GM21737 (cell line): ENCODE measurements around the gene FBXO10.
"Not testable (repeated sequence)": the region's sequence is repeated elsewhere in the genome, so short reads cannot be mapped to it uniquely, and the experiment has no call there.

Experiments used
- ATAC-seq: cut with Tn5 transposase; IDR thresholded peaks from one replicate; pipeline ENCODE4 v1.9.1; 2021; ENCODE audit warnings: mild to moderate bottlenecking, moderate library complexity; ENCODE audit not compliant: unreplicated experiment

Gene FBXO10, protein sequence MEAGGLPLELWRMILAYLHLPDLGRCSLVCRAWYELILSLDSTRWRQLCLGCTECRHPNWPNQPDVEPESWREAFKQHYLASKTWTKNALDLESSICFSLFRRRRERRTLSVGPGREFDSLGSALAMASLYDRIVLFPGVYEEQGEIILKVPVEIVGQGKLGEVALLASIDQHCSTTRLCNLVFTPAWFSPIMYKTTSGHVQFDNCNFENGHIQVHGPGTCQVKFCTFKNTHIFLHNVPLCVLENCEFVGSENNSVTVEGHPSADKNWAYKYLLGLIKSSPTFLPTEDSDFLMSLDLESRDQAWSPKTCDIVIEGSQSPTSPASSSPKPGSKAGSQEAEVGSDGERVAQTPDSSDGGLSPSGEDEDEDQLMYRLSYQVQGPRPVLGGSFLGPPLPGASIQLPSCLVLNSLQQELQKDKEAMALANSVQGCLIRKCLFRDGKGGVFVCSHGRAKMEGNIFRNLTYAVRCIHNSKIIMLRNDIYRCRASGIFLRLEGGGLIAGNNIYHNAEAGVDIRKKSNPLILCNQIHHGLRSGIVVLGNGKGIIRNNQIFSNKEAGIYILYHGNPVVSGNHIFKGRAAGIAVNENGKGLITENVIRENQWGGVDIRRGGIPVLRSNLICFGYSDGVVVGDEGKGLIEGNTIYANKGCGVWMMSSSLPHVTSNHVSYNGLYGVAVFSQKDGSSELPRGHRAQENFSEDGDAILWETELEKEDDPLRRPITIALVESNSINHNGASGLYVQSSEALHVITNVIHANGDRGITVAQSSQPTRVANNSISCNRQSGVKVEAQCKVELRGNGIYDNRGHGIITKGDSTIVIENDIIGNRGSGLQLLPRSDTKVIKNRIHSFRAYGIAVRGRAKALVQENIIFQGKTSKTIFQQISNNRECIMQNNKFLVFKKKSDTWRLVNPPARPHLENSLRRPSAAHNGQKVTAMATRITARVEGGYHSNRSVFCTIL

DNA sequence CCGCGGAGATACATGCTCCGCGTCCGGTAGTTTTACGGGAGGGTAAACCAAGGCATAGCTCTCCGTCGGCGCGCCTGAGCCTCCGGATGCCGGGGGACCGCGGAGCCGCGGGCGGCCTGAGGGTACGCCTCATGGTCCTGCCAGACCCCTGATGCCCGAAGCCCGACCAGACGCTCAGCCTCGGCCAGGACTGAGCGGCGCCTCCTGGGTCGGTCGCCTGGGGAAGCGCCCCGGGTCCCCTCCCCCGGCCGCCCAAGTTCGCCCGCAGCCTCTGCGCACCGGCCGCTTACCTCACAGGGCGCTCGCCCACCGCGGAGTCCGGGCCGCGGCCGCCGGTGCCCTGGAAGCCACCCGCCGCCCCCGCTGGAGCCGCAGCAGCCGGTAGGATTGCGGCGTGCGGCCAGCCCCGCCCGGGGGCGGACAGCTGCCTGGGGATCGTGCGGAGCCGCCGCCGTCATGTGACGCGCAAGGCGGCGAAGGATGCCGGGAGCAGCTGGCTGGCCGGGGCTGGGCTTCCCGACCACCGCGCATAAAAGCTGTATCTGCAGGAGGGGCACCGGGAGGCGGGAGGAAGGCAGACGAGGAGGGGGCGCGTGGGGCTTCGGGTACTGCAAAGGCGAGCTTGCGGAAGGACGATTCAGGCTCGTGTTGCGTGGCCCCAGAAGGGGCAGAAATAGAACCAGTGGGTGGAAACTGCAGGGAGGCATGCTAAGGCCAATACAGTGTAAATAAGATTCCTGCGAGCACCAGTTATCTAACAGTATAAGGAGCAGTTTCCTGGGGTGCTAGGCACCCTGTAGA lies at the start of gene FBXO10:
Gene FBXO10 (minus strand): TSS at position 460 of the 801 bp plus-strand sequence. CDS start 34,612 bp downstream, outside the sequence.
- peak; percentile 70 for ATAC-seq

GRCh38 chr9:37625758-37626147 lies 49.6 kb upstream of the FBXO10 start:
- ATAC-seq: no peak

GRCh38 chr9:37625036-37625757 lies 49.0 kb upstream of the FBXO10 start:
- ATAC-seq: no peak

- ATAC-seq: no peak
These were observed 47.9 kb upstream of the FBXO10 start for GRCh38 chr9:37624073-37624472.

GRCh38 chr9:37623267-37623666 lies 47.1 kb upstream of the FBXO10 start:
- no peak for ATAC-seq

GRCh38 chr9:37622462-37622861 lies 46.3 kb upstream of the FBXO10 start:
- ATAC-seq: no peak

DNA sequence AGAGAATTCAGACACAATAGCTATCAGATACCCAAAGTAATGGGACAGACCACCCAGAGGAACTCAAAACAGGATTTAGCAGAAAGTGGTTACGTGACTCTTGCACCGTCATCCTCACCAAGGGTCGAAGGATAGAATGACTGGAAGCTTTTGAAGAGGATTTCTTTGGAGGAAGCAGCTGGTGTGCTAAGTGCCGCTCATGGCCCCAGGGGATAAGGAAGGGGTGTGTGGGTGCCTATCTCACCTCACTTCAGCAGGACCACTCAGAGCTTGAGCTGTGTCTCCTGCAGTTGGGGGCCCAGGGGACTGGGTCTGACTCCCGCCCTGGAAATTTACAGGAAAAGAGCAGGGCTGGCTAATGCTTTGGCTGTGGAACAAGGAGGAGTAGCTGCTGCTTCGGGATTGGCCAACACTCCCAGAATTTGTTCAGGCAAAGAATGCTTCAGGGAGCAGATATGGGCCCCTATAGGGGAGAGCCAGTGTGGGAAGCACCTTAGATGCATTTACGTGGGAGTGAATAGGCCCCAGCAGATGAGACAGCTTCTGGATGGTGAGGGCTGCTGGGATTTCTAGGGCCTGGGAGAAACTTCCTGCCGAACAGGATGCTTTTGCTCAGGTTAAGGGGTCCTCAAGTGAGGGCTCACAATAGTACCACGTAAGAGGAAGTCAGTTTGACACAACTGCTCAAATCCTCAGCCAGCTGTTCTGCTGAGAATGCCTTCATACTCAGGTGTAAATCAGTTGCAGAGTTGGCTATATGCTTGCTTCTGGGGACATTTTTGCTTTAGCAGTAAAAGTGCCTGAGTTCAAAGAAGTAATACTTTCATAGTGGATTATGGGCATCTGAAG lies 45.3 kb upstream of the FBXO10 start:
- ATAC-seq: no peak

GRCh38 chr9:37620396-37620795 lies 44.2 kb upstream of the FBXO10 start:
- ATAC-seq: no peak

GRCh38 chr9:37619806-37620205 lies 43.6 kb upstream of the FBXO10 start:
- ATAC-seq: no peak

DNA sequence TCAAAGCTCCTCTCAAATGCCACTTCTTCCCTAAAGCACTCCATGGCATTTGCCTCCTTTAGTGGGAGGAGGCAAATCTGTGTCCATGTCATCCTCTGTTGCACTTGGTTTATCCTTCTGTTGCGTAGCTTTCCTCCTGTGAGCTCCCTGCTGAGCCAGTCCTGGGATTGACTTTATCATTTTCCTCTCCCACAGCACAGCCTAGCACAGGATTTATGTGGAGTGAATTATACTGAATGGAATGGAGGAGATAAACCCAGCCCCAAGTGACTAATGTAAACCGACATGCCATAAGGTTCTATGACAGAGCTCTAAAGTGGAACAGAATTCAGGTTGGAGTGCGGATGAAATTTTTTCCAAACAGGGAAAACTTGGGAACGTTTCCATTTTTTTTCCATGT lies 42.6 kb upstream of the FBXO10 start:
- ATAC-seq: no peak

GRCh38 chr9:37617832-37618231 lies 41.7 kb upstream of the FBXO10 start:
- no peak for ATAC-seq

GRCh38 chr9:37617161-37617560 lies 41.0 kb upstream of the FBXO10 start:
- ATAC-seq: no peak

GRCh38 chr9:37611961-37612360 lies 35.8 kb upstream of the FBXO10 start:
- no peak for ATAC-seq

GRCh38 chr9:37611014-37611413 lies 34.8 kb upstream of the FBXO10 start:
- no peak for ATAC-seq

GRCh38 chr9:37609735-37610397 lies 33.7 kb upstream of the FBXO10 start:
- no peak for ATAC-seq

GRCh38 chr9:37608250-37608649 lies 32.1 kb upstream of the FBXO10 start:
- no peak for ATAC-seq

DNA sequence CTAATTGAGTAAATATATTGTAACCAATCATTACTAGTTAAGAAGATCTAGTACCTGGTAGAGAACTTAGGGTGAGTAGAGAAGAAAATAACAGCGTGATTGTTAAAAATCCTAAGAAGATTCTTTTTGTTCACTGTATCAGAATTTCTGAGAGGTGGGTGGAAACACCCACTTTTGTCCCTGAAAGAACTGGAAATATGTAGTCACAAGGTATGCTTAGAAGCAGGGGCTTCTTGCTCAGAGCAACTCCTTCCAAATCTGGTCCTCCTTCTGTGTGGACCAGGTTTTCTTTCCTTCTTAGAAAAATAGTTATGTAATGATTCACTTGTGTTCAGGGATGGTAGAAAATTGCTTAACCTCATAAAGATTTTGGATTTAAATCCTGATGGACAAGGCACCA lies 28.1 kb upstream of the FBXO10 start:
- no peak for ATAC-seq

- ATAC-seq: no peak
These were observed 26.6 kb upstream of the FBXO10 start for GRCh38 chr9:37602817-37603216.

- not testable (repeated sequence) for ATAC-seq
These were observed 25.9 kb upstream of the FBXO10 start for GRCh38 chr9:37602061-37602460.
